Measurements from ENCODE around the gene RASGRP1. TPM values are rescaled to one million over a fixed set of nuclear protein-coding genes. Genes with fewer than 3 reads are reported as not detected.

RASGRP1 gene
- total and polyA plus RNA-seq, 10 of the 15 experiments (the other 5 are each of a cell fraction or from before 2014, with no cell fraction given) = 5.6 to 234 (median 20.9) TPM

DNA sequence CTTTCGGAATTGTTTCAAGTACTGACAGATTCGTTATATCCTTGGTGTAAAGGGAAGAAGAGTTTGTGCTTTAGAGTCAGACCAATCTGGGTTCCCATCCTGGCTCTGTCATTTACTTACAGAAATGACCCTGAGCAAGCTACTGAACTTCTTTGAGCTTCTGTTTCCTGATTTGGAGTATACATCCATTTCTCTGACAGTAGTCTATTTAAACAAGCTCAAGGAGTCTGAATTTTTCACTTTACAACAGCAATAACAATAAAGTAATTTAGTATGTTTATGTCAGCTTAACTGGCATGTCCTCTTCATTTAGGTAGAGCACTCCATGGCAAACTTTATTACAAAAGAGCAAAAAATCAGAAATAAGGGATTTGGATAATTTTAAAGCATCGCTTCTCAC lies 82.9 kb downstream of the RASGRP1 start:
- no TSS peak for BruUV-seq (replicated peaks)
- no peak overlapping the region for H3K4me3 ChIP-seq
- peaks cover 0 to 24% of the 10 kb centered on the region in 2 experiments for H3K36me3 ChIP-seq (ENCODE audit: control insufficient read depth in 2 of 2, insufficient read depth in 2 of 2, low read length in 1 of 2)
- ChIA-PET RAD21 (ENCODE audit: unreplicated experiment) (interaction anchor here (1.3 to 2.1 kb wide), 2 partner anchors 143 to 209 kb away, joined by 3 to 11 read pairs; no protein-coding TSS in a partner anchor), SMC1A (ENCODE audit: uncharacterized antibody, unreplicated experiment) (interaction anchor here (0.7 to 2.1 kb wide), 9 partner anchors 9 to 217 kb away, joined by 3 to 10 read pairs (median 4); no protein-coding TSS in a partner anchor), POLR2A (no interaction called here), CTCF (interaction anchor here (1.4 to 2.3 kb wide), 4 partner anchors 15 to 217 kb away, joined by 3 to 16 read pairs (median 10); no protein-coding TSS in a partner anchor)
- no peak overlapping the region for H3K9ac ChIP-seq (ENCODE audit: control insufficient read depth, insufficient read depth, low read length)
- no peak overlapping the region for H3K4me2 ChIP-seq (ENCODE audit: control insufficient read depth, insufficient read depth)
- H3K27me3 ChIP-seq (replicated peaks in 1 of 2; ENCODE audit: control insufficient read depth in 2 of 2, insufficient read depth in 2 of 2, low read length in 1 of 2) = no peaks in the 10 kb centered on the region
- no peaks in the 10 kb centered on the region for H4K20me1 ChIP-seq (ENCODE audit: control insufficient read depth, insufficient read depth)
- no peak overlapping the region for H3K27ac ChIP-seq (ENCODE audit: control insufficient read depth, insufficient read depth)
- TF ChIP-seq MTA2 (IDR thresholded peaks at IDR 0.05; ENCODE audit: low read depth) = no peak
- no peak for TF ChIP-seq BRCA1 (IDR thresholded peaks at IDR 0.05; ENCODE audit: low read depth, low read length)
- no peak for TF ChIP-seq CHD1 (IDR thresholded peaks at IDR 0.05; ENCODE audit: low read depth, low read length)
- TF ChIP-seq RFX5 (IDR thresholded peaks at IDR 0.05; ENCODE audit: low read depth, low read length) = no peak
- TF ChIP-seq ZNF274 (IDR thresholded peaks at IDR 0.05; ENCODE audit: insufficient read depth, insufficient read length) = no peak
- TF ChIP-seq POU2F2 (IDR thresholded peaks at IDR 0.05; ENCODE audit: borderline replicate concordance, low read depth, low read length) = no peak
- TF ChIP-seq, protein P1, sequence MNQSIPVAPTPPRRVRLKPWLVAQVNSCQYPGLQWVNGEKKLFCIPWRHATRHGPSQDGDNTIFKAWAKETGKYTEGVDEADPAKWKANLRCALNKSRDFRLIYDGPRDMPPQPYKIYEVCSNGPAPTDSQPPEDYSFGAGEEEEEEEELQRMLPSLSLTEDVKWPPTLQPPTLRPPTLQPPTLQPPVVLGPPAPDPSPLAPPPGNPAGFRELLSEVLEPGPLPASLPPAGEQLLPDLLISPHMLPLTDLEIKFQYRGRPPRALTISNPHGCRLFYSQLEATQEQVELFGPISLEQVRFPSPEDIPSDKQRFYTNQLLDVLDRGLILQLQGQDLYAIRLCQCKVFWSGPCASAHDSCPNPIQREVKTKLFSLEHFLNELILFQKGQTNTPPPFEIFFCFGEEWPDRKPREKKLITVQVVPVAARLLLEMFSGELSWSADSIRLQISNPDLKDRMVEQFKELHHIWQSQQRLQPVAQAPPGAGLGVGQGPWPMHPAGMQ (IDR thresholded peaks at IDR 0.05; ENCODE audit: borderline replicate concordance) = no peak
- TF ChIP-seq NFIC (IDR thresholded peaks at IDR 0.05; ENCODE audit: low read depth, low read length) = no peak
- TF ChIP-seq, protein P2, sequence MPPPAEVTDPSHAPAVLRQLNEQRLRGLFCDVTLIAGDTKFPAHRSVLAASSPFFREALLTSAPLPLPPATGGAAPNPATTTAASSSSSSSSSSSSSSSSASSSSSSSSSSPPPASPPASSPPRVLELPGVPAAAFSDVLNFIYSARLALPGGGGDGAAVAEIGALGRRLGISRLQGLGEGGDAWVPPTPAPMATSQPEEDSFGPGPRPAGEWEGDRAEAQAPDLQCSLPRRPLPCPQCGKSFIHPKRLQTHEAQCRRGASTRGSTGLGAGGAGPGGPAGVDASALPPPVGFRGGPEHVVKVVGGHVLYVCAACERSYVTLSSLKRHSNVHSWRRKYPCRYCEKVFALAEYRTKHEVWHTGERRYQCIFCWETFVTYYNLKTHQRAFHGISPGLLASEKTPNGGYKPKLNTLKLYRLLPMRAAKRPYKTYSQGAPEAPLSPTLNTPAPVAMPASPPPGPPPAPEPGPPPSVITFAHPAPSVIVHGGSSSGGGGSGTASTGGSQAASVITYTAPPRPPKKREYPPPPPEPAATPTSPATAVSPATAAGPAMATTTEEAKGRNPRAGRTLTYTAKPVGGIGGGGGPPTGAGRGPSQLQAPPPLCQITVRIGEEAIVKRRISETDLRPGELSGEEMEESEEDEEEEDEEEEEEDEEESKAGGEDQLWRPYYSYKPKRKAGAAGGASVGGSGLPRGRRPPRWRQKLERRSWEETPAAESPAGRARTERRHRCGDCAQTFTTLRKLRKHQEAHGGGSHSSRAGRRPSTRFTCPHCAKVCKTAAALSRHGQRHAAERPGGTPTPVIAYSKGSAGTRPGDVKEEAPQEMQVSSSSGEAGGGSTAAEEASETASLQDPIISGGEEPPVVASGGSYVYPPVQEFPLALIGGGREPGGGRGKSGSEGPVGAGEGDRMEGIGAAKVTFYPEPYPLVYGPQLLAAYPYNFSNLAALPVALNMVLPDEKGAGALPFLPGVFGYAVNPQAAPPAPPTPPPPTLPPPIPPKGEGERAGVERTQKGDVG (CRISPR knock-in tag; IDR thresholded peaks at IDR 0.05) = no peak
- TF ChIP-seq CHD4 (IDR thresholded peaks at IDR 0.05) = no peak
- TF ChIP-seq, protein P3, sequence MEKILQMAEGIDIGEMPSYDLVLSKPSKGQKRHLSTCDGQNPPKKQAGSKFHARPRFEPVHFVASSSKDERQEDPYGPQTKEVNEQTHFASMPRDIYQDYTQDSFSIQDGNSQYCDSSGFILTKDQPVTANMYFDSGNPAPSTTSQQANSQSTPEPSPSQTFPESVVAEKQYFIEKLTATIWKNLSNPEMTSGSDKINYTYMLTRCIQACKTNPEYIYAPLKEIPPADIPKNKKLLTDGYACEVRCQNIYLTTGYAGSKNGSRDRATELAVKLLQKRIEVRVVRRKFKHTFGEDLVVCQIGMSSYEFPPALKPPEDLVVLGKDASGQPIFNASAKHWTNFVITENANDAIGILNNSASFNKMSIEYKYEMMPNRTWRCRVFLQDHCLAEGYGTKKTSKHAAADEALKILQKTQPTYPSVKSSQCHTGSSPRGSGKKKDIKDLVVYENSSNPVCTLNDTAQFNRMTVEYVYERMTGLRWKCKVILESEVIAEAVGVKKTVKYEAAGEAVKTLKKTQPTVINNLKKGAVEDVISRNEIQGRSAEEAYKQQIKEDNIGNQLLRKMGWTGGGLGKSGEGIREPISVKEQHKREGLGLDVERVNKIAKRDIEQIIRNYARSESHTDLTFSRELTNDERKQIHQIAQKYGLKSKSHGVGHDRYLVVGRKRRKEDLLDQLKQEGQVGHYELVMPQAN (conservative IDR thresholded peaks at IDR 0.05) = no peak
- no peaks in the 10 kb centered on the region for H3K9me3 ChIP-seq (replicated peaks; ENCODE audit: control insufficient read depth, insufficient read depth, low read length)
- no peak overlapping the region for H2AFZ ChIP-seq (ENCODE audit: control insufficient read depth, low read depth, low read length)
- FAIRE-seq (no peak), ATAC-seq (no peak), DNase-seq (ENCODE audit: low read depth, low spot score) (no peak)
- 99% methylated on average over 3 of the region's 3 CpGs for WGBS (ENCODE audit: insufficient coverage, insufficient replicate concordance, low lambda C conversion rate, missing lambda C conversion rate)
- no peaks in the 10 kb centered on the region for H3K4me1 ChIP-seq (ENCODE audit: control insufficient read depth, insufficient read depth, low read length)
- H3K79me2 ChIP-seq (ENCODE audit: control insufficient read depth, insufficient read depth, low read length) = no peaks in the 10 kb centered on the region
- intact Hi-C loops (cut with micrococcal nuclease; ENCODE audit: unreplicated experiment) (no loop called here), in situ Hi-C loops (cut with MboI) (no loop called here)

All from GM12878 (cell line).